ENCODE measurements around the gene ZNF462. TPM values are rescaled to one million over a fixed set of nuclear protein-coding genes. Genes with fewer than 3 reads are reported as not detected.

ZNF462 gene
- total and polyA plus RNA-seq, 2 experiments from 2014 or later = 40.0 to 101 TPM

DNA sequence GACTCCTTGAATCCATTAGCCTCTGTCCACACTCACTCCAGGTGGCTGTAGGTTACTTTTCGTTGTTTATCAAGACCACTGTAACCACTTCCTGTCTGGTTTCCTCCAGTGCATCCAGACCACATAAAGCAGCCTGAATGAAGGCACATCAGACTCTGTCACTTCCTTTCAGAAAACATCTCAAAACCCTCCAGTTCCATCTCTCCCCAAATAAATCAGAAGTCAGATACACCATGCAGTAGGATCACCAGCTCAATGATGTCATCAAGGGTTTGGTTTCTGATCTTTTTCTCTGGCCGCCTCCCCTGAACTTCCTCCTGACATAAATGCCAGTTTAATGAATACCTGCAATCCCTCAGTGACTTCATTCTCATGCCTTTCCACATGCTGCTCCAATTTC lies 161.2 kb downstream of the ZNF462 start:
- H3K36me3 Mint-ChIP-seq (ENCODE audit: low read depth) = no peaks in the 10 kb centered on the region
- H3K27me3 ChIP-seq (ENCODE audit: insufficient read depth) = no peaks in the 10 kb centered on the region
- no peaks in the 10 kb centered on the region for H3K36me3 ChIP-seq (ENCODE audit: insufficient read depth)
- peaks cover 9% of the 10 kb centered on the region; the same call in 2 of the 3 replicates for H3K9me3 Mint-ChIP-seq
- H3K4me2 ChIP-seq = no peak overlapping the region
- peaks cover 1% of the 10 kb centered on the region for H3K27me3 Mint-ChIP-seq (ENCODE audit: insufficient read depth, low read depth, poor library complexity)
- H3K27ac Mint-ChIP-seq = no peak overlapping the region
- DNase-seq (ENCODE audit: low spot score) (no peak), ATAC-seq (no peak)
- peaks cover 10% of the 10 kb centered on the region for H3K4me1 Mint-ChIP-seq
- H3K27ac ChIP-seq (ENCODE audit: low read depth) = no peak overlapping the region
- no peaks in the 10 kb centered on the region for H3K4me1 ChIP-seq (ENCODE audit: insufficient read depth)
- H3K79me2 ChIP-seq (replicated peaks; ENCODE audit: insufficient read depth) = no peaks in the 10 kb centered on the region
- H4K20me1 ChIP-seq (replicated peaks; ENCODE audit: insufficient read depth) = no peaks in the 10 kb centered on the region
- H3K4me3 Mint-ChIP-seq = no peak overlapping the region
- H3K4me3 ChIP-seq = no peak overlapping the region
- peaks cover 17% of the 10 kb centered on the region for H3F3A ChIP-seq (replicated peaks; ENCODE audit: low read depth)
- no peak for TF ChIP-seq JUNB (IDR thresholded peaks at IDR 0.05; ENCODE audit: unreplicated experiment)
- no peak overlapping the region for H2AFZ ChIP-seq
- H3K9me2 ChIP-seq (ENCODE audit: insufficient read depth) = peaks cover 2% of the 10 kb centered on the region; the same call in 1 of the 2 replicates

- Histone ChIP-seq H2AFZ (no peak overlapping the region; the same call in 1 of the 2 replicates), H3K27me3 (ENCODE audit: insufficient read depth) (no peaks in the 10 kb centered on the region), H3K4me1 (ENCODE audit: insufficient read depth) (no peaks in the 10 kb centered on the region), H4K20me1 (replicated peaks; ENCODE audit: insufficient read depth) (no peaks in the 10 kb centered on the region), H3F3A (replicated peaks; ENCODE audit: low read depth) (peaks cover 17% of the 10 kb centered on the region), H3K27ac (ENCODE audit: low read depth) (no peak overlapping the region), H3K4me3 (no peak overlapping the region), H3K36me3 (ENCODE audit: insufficient read depth) (no peaks in the 10 kb centered on the region), H3K4me2 (no peak overlapping the region), H3K9me2 (ENCODE audit: insufficient read depth) (peaks cover 2% of the 10 kb centered on the region; the same call in 1 of the 2 replicates), H3K79me2 (replicated peaks; ENCODE audit: insufficient read depth) (no peaks in the 10 kb centered on the region)
- no peak for TF ChIP-seq EZH2 (IDR thresholded peaks at IDR 0.05; ENCODE audit: low read depth, unreplicated experiment)
- no peak for DNase-seq (ENCODE audit: low spot score)
- Mint-ChIP-seq H3K9me3 (peaks cover 9% of the 10 kb centered on the region; the same call in 2 of the 3 replicates), H3K27me3 (ENCODE audit: insufficient read depth, low read depth, poor library complexity) (peaks cover 1% of the 10 kb centered on the region), H3K27ac (no peak overlapping the region), H3K4me1 (peaks cover 3% of the 10 kb centered on the region; the same call in 2 of the 3 replicates), H3K4me3 (no peak overlapping the region), H3K36me3 (ENCODE audit: low read depth) (no peaks in the 10 kb centered on the region)
- ATAC-seq = no peak
Observed at GRCh38 chr9:107025260-107026035, 162.5 kb downstream of the ZNF462 start.

DNA sequence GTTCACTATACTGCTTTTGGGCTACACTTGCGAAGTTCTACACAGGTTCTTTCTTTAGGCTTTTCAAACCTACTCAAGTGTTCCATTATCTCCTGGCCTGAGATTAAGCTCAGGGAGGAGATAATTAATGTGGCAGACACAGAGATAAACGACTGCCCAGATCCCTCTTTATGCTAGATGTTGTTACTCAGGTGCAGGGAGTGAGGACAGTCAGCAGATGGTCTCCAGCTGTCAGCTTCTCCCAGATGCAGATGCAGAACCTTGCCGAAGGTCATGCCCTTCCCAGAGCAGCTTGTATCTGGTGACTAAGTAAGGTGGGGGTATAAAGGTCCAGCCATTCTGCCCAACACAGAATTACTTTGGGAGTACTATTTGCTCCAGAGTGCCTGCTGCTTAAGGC lies 166.2 kb downstream of the ZNF462 start:
- ATAC-seq = no peak
- DNase-seq (ENCODE audit: low spot score) = no peak
- H3K4me1 Mint-ChIP-seq = peaks cover 3% of the 10 kb centered on the region
- H3K27ac ChIP-seq (ENCODE audit: low read depth) = no peak overlapping the region
- H2AFZ ChIP-seq = no peak overlapping the region
- H3K27me3 ChIP-seq (ENCODE audit: insufficient read depth) = no peaks in the 10 kb centered on the region
- H3K36me3 Mint-ChIP-seq (ENCODE audit: low read depth) = no peaks in the 10 kb centered on the region; the same call in 2 of the 3 replicates
- H3K27me3 Mint-ChIP-seq (ENCODE audit: insufficient read depth, low read depth, poor library complexity) = peaks cover 4% of the 10 kb centered on the region
- no peak overlapping the region for H3K27ac Mint-ChIP-seq
- no peaks in the 10 kb centered on the region for H4K20me1 ChIP-seq (replicated peaks; ENCODE audit: insufficient read depth)
- no peaks in the 10 kb centered on the region for H3K79me2 ChIP-seq (replicated peaks; ENCODE audit: insufficient read depth)
- TF ChIP-seq NANOG (IDR thresholded peaks at IDR 0.05; ENCODE audit: borderline replicate concordance) (no peak), EZH2phosphoT487 (IDR thresholded peaks at IDR 0.05; ENCODE audit: unreplicated experiment) (no peak)
- H3K9me2 ChIP-seq (ENCODE audit: insufficient read depth) = peaks cover 18% of the 10 kb centered on the region
- H3K4me3 ChIP-seq = no peak overlapping the region
- H3K4me2 ChIP-seq = no peak overlapping the region
- H3K36me3 ChIP-seq (ENCODE audit: insufficient read depth) = no peaks in the 10 kb centered on the region
- H3K9me3 Mint-ChIP-seq = peaks cover 9% of the 10 kb centered on the region; the same call in 2 of the 3 replicates
- H3F3A ChIP-seq (replicated peaks; ENCODE audit: low read depth) = peaks cover 17% of the 10 kb centered on the region
- no peak overlapping the region for H3K4me3 Mint-ChIP-seq
- no peaks in the 10 kb centered on the region for H3K4me1 ChIP-seq (ENCODE audit: insufficient read depth)
